SK-N-MC (cell line): Measurements from ENCODE around the gene FOXP1.

Experiments used
- DNase-seq: peaks from one replicate; pipeline ENCODE4 v3.0.0-alpha.2; 2011; ENCODE audit warnings: low read depth, low spot score
- H3K27ac ChIP-seq: fragments of 200-600 bp; sonication (generic); 2 replicates; pipeline ENCODE4 v1.5.1; 2016; ENCODE audit warnings: mixed run types
- H3K36me3 ChIP-seq: fragments of 200-600 bp; sonication (generic); 2 replicates; pipeline ENCODE4 v1.6.1; 2017; ENCODE audit warnings: antibody characterized with exemption, low read length, mixed read lengths; ENCODE audit not compliant: insufficient read depth
- H3K4me3 ChIP-seq: fragments of 200-600 bp; sonication (generic); 2 replicates; pipeline ENCODE4 v1.5.1; 2016
- H3K9ac ChIP-seq: fragments of 200-600 bp; sonication (generic); 2 replicates; pipeline ENCODE4 v1.8.0; 2017; ENCODE audit warnings: mixed run types, mixed read lengths; ENCODE audit not compliant: insufficient read length
- H3K9me3 ChIP-seq: fragments of 200-600 bp; sonication (generic); 2 replicates; pipeline ENCODE4 v1.6.1; 2017; ENCODE audit warnings: low read depth, mild to moderate bottlenecking, antibody characterized with exemption, low read length, moderate library complexity, mixed read lengths
- EZH2 ChIP-seq: fragments of 200-600 bp; sonication (generic); IDR thresholded peaks from one replicate; pipeline ENCODE4 v1.6.1; 2017; ENCODE audit warnings: antibody characterized with exemption
- FOXP2 ChIP-seq: optimal IDR thresholded peaks from 2 replicates; pipeline ENCODE3; 2011; ENCODE audit warnings: mild to moderate bottlenecking, moderate library complexity; ENCODE audit not compliant: insufficient read depth; ENCODE audit errors: extremely low read length, control extremely low read depth
- POLR2AphosphoS5 ChIP-seq: IDR thresholded peaks from 2 replicates; pipeline ENCODE4 v1.6.1; 2012; ENCODE audit warnings: mild to moderate bottlenecking, low read depth, low read length, borderline replicate concordance

Gene FOXP1

GRCh38 chr3:71416876-71417275 is 166.7 kb downstream of the FOXP1 start:
- Histone ChIP-seq H3K4me3 (no peak overlapping the region), H3K9me3 (no peaks in the 10 kb centered on the region), H3K36me3 (no peaks in the 10 kb centered on the region), H3K27ac (no peak overlapping the region), H3K9ac (no peak overlapping the region)
- no peak for TF ChIP-seq EZH2
- no peak for TF ChIP-seq FOXP2
- no peak for TF ChIP-seq POLR2AphosphoS5
- no peak for DNase-seq

- no peak for DNase-seq
- TF ChIP-seq EZH2 (no peak), FOXP2 (no peak), POLR2AphosphoS5 (no peak)
- no peak overlapping the region for H3K9ac ChIP-seq
Measured at GRCh38 chr3:71415681-71416122, 167.8 kb downstream of the FOXP1 start.

GRCh38 chr3:71414189-71414927 is 169.2 kb downstream of the FOXP1 start:
- Histone ChIP-seq H3K9ac (no peak overlapping the region), H3K9me3 (no peaks in the 10 kb centered on the region), H3K4me3 (no peak overlapping the region), H3K27ac (no peak overlapping the region), H3K36me3 (no peaks in the 10 kb centered on the region)
- no peak for TF ChIP-seq FOXP2
- no peak for TF ChIP-seq POLR2AphosphoS5
- TF ChIP-seq EZH2, result no peak
- DNase-seq, result no peak

More at GRCh38 chr3:71415681-71416122, 167.8 kb downstream of the FOXP1 start:
- H3K9me3 ChIP-seq, result no peaks in the 10 kb centered on the region
- H3K27ac ChIP-seq, result no peak overlapping the region
- no peak overlapping the region for H3K4me3 ChIP-seq
- H3K36me3 ChIP-seq, result no peaks in the 10 kb centered on the region

GRCh38 chr3:71413572-71413971 is 170.0 kb downstream of the FOXP1 start:
- H3K4me3 ChIP-seq, result no peak overlapping the region
- no peak for DNase-seq
- no peak overlapping the region for H3K27ac ChIP-seq
- H3K9me3 ChIP-seq, result no peaks in the 10 kb centered on the region
- no peaks in the 10 kb centered on the region for H3K36me3 ChIP-seq
- H3K9ac ChIP-seq, result no peak overlapping the region
- TF ChIP-seq POLR2AphosphoS5 (no peak), FOXP2 (no peak), EZH2 (no peak)

- H3K27ac ChIP-seq, result no peak overlapping the region
- no peak overlapping the region for H3K9ac ChIP-seq
- no peak overlapping the region for H3K4me3 ChIP-seq
- no peak for TF ChIP-seq EZH2
- H3K9me3 ChIP-seq, result no peaks in the 10 kb centered on the region
- no peaks in the 10 kb centered on the region for H3K36me3 ChIP-seq
- no peak for DNase-seq
Measured at GRCh38 chr3:71409352-71409751, 174.2 kb downstream of the FOXP1 start.

- no peak overlapping the region for H3K4me3 ChIP-seq
- DNase-seq, result no peak
- H3K36me3 ChIP-seq, result no peaks in the 10 kb centered on the region
- TF ChIP-seq FOXP2, result no peak
- no peak for TF ChIP-seq POLR2AphosphoS5
- TF ChIP-seq EZH2, result no peak
- H3K9ac ChIP-seq, result no peak overlapping the region
- no peak overlapping the region for H3K27ac ChIP-seq
- H3K9me3 ChIP-seq, result no peaks in the 10 kb centered on the region
Measured at GRCh38 chr3:71408903-71409302, 174.6 kb downstream of the FOXP1 start.

- no peaks in the 10 kb centered on the region for H3K36me3 ChIP-seq
- TF ChIP-seq EZH2, result no peak
- no peaks in the 10 kb centered on the region for H3K9me3 ChIP-seq
- peak overlapping the region; percentile 63 for H3K4me3 ChIP-seq
- no peak overlapping the region for H3K9ac ChIP-seq
- DNase-seq, result no peak
- peak overlapping the region; percentile 76 for H3K27ac ChIP-seq
Measured at GRCh38 chr3:71407823-71408222, 175.7 kb downstream of the FOXP1 start.

GRCh38 chr3:71406972-71407810 is 176.3 kb downstream of the FOXP1 start:
- H3K27ac ChIP-seq, result peak overlapping the region; percentile 76
- TF ChIP-seq FOXP2 (no peak), EZH2 (no peak)
- H3K9me3 ChIP-seq, result no peaks in the 10 kb centered on the region
- no peak overlapping the region for H3K9ac ChIP-seq
- no peaks in the 10 kb centered on the region for H3K36me3 ChIP-seq
- H3K4me3 ChIP-seq, result peak overlapping the region; percentile 63
- no peak for DNase-seq

GRCh38 chr3:71402911-71403310 is 180.6 kb downstream of the FOXP1 start:
- no peak overlapping the region for H3K27ac ChIP-seq
- no peak overlapping the region for H3K9ac ChIP-seq
- no peaks in the 10 kb centered on the region for H3K36me3 ChIP-seq
- TF ChIP-seq POLR2AphosphoS5 (no peak), EZH2 (no peak), FOXP2 (no peak)
- H3K4me3 ChIP-seq, result no peak overlapping the region
- DNase-seq, result no peak
- H3K9me3 ChIP-seq, result no peaks in the 10 kb centered on the region

GRCh38 chr3:71402280-71402679 is 181.2 kb downstream of the FOXP1 start:
- Histone ChIP-seq H3K9ac (no peak overlapping the region), H3K36me3 (no peaks in the 10 kb centered on the region), H3K4me3 (no peak overlapping the region), H3K27ac (no peak overlapping the region), H3K9me3 (no peaks in the 10 kb centered on the region)
- no peak for DNase-seq
- TF ChIP-seq POLR2AphosphoS5 (no peak), EZH2 (no peak), FOXP2 (no peak)
